ENCODE measurements around the gene HDAC4. TPM values are rescaled to one million over a fixed set of nuclear protein-coding genes. Genes with fewer than 3 reads are reported as not detected.

HDAC4 gene
- total and polyA plus RNA-seq, 2 of the 8 experiments (the other 6 are each of a cell fraction or from before 2014, with no cell fraction given) = 15.4 to 31.5 TPM

- FAIRE-seq (no peak), DNase-seq (ENCODE audit: low read depth in 1 of 2, low spot score in 2 of 2) (peak in 1 of 2 experiments; percentile 33)
- Histone ChIP-seq H2AFZ (ENCODE audit: low read length) (no peak overlapping the region), H3K9me3 (ENCODE audit: insufficient read depth in 2 of 2, low read depth in 1 of 2, low read length in 1 of 2) (peaks cover 4 to 8% of the 10 kb centered on the region in 2 experiments; a peak in 2 of 4 replicates), H3K56ac (replicated peaks; ENCODE audit: insufficient read length, low read depth, low read length) (no peak overlapping the region), H3K18ac (ENCODE audit: extremely low read depth, low read length) (no peak overlapping the region), H3K4me3 (ENCODE audit: extremely low read depth in 1 of 4, insufficient read depth in 2 of 4, low read depth in 3 of 4, low read length in 4 of 4) (no peak overlapping the region), H3K23ac (ENCODE audit: insufficient read length) (no peak overlapping the region), H2BK120ac (replicated peaks; ENCODE audit: low read depth, low read length) (no peak overlapping the region), H2AK5ac (ENCODE audit: low read depth, low read length) (no peak overlapping the region), H3K14ac (ENCODE audit: insufficient read length) (no peak overlapping the region), H3K36me3 (ENCODE audit: control insufficient read depth in 2 of 4, insufficient read depth in 4 of 4, low read length in 3 of 4) (no peaks in the 10 kb centered on the region; a peak in 1 of 8 replicates), H3K79me2 (ENCODE audit: control insufficient read depth in 1 of 2, insufficient read depth in 2 of 2, low read length in 2 of 2) (peaks cover 0 to 93% of the 10 kb centered on the region in 2 experiments; a peak in 3 of 4 replicates), H2BK20ac (ENCODE audit: low read length) (no peak overlapping the region), H3K4ac (replicated peaks; ENCODE audit: insufficient read length, low read depth, low read length) (no peak overlapping the region), H3K9ac (replicated peaks in 1 of 4; ENCODE audit: extremely low read depth in 1 of 4, low read depth in 3 of 4, low read length in 3 of 4) (no peak overlapping the region), H3K4me1 (replicated peaks in 1 of 4; ENCODE audit: control insufficient read depth in 3 of 4, insufficient read depth in 4 of 4, low read length in 3 of 4) (no peaks in the 10 kb centered on the region; a peak in 2 of 7 replicates), H2BK15ac (ENCODE audit: low read length) (no peak overlapping the region), H3K23me2 (ENCODE audit: low read depth, low read length) (no peaks in the 10 kb centered on the region), H2BK5ac (ENCODE audit: low read depth, low read length) (no peak overlapping the region; the same call in 1 of the 2 replicates), H4K91ac (replicated peaks; ENCODE audit: insufficient read length, low read length) (no peak overlapping the region), H4K5ac (ENCODE audit: insufficient read length, low read depth, low read length) (no peak overlapping the region), H4K8ac (ENCODE audit: extremely low read depth, insufficient read depth, low read length) (no peak overlapping the region), H3K79me1 (ENCODE audit: low read depth, low read length) (peaks cover 26% of the 10 kb centered on the region), H3K27ac (ENCODE audit: low read depth, low read length) (no peak overlapping the region), H3K27me3 (replicated peaks in 1 of 4; ENCODE audit: control insufficient read depth in 3 of 4, extremely low read depth in 1 of 4, insufficient read depth in 3 of 4, low read length in 3 of 4) (no peaks in the 10 kb centered on the region), H3K4me2 (ENCODE audit: insufficient read depth in 1 of 2, low read depth in 2 of 2, low read length in 2 of 2) (no peak overlapping the region), H2BK12ac (ENCODE audit: low read depth, low read length) (no peak overlapping the region), H4K20me1 (replicated peaks in 1 of 2; ENCODE audit: control insufficient read depth in 1 of 2, insufficient read depth in 2 of 2, low read length in 2 of 2) (peaks cover 4 to 10% of the 10 kb centered on the region in 2 experiments)
- ChIA-PET POLR2A (ENCODE audit: partially characterized antibody) (no interaction called here), CTCF (ENCODE audit: partially characterized antibody) (no interaction called here)
- 93% methylated on average over 28 of the region's 28 CpGs; no CpG with 5 or more reads in 1 of the 2 experiments for WGBS, 2 experiments (ENCODE audit: extremely low coverage in 1 of 2, insufficient coverage in 1 of 2, insufficient read length in 1 of 2, insufficient replicate concordance in 2 of 2, low coverage in 1 of 2, low lambda C conversion rate in 2 of 2, missing lambda C conversion rate in 1 of 2)
- no peak for TF ChIP-seq HDAC2 (IDR thresholded peaks at IDR 0.05; ENCODE audit: borderline replicate concordance in 1 of 2, low read depth in 2 of 2, low read length in 2 of 2)
- TF ChIP-seq EP300 (IDR thresholded peaks at IDR 0.05; ENCODE audit: borderline replicate concordance in 1 of 2, low read depth in 2 of 2, low read length in 2 of 2) = no peak
- no peak for TF ChIP-seq KDM4A (IDR thresholded peaks at IDR 0.05; ENCODE audit: low read depth, low read length, severe bottlenecking)
- no peak for TF ChIP-seq SRF (IDR thresholded peaks at IDR 0.05; ENCODE audit: low read depth, low read length)
- no peak for TF ChIP-seq SP1 (IDR thresholded peaks at IDR 0.05; ENCODE audit: low read depth, low read length)
- no peak for TF ChIP-seq FOSL1 (IDR thresholded peaks at IDR 0.05; ENCODE audit: insufficient read depth, low read depth, low read length)
- TF ChIP-seq TAF1 (IDR thresholded peaks at IDR 0.05; ENCODE audit: low read depth, low read length) = no peak
- TF ChIP-seq ATF2 (IDR thresholded peaks at IDR 0.05; ENCODE audit: low read length) = no peak
- no peak for TF ChIP-seq BACH1 (IDR thresholded peaks at IDR 0.05; ENCODE audit: low read length)
- TF ChIP-seq CBX5 (IDR thresholded peaks at IDR 0.05; ENCODE audit: low read depth, low read length) = no peak
Observed at GRCh38 chr2:239311132-239312040, 89.4 kb downstream of the HDAC4 start.

Measured in H1 (cell line).